GM21526 (cell line): Measurements from ENCODE around the gene TTC28.

Source experiments
- ATAC-seq: cut with Tn5 transposase; IDR thresholded peaks from one replicate; pipeline ENCODE4 v1.9.1; 2021; ENCODE audit warnings: moderate library complexity; ENCODE audit not compliant: unreplicated experiment, low FRiP score

Gene TTC28

DNA sequence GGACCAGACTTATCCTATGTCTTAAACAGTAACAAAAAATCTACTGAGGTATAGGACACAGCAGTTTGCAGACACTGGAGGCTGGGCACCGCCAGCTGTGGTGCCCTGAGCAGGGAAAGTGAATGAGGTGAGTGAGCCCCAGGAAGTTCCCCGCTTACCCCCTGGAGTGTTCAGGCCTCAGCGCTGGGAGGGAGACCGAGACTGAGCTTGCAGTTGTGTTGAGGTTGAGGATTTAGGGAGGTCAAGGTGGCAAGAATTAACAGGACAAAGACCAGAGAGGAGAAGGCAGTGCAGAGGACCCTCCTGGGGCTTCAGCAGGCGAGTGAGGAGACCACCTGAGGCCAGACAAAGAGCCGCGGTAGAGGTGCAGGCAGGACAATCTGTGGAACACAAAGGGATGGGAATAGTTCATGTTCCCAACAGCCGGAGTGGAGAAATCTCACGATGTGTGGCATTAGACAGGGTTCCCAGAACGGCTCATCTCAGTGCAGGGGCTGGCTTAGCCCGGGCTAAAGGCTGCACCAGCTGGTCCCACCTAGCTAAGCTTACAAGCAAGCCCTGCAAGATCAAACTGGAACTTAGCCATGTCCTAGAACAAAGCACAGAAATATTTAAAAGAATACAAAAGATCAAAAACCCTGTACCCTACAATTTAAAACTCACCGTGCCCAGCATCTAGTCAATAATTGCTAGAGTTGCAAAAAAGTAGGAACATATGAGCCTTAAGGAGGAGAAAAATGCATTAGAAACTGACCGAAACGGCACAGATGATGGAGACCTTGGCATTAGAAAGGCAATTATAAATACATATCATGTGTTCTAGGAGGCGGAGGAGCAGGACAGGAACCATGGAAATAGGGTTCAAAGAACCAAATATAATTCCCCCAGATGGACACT lies 713.2 kb downstream of the TTC28 start:
- ATAC-seq, result no peak

GRCh38 chr22:27962268-27963044 lies 717.2 kb downstream of the TTC28 start:
- ATAC-seq, result no peak

DNA sequence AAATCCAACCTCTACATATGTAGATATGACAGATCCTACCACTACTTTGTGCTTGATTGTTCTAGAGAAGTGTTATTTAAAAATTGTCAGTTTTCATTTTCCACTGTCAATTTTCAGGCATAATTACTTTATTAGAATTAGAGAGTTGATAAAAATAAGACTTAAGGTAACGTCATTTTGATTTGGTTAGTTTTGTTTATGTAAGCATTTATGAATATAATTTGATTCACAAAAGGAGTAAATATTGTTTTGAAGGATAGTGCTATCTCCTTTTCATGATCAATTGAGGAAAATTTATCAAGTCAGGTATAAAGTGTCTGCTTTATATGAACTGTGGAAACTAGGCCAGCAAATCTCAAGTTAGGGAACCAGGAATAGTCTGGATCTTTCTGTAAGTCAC lies 718.0 kb downstream of the TTC28 start:
- no peak for ATAC-seq

DNA sequence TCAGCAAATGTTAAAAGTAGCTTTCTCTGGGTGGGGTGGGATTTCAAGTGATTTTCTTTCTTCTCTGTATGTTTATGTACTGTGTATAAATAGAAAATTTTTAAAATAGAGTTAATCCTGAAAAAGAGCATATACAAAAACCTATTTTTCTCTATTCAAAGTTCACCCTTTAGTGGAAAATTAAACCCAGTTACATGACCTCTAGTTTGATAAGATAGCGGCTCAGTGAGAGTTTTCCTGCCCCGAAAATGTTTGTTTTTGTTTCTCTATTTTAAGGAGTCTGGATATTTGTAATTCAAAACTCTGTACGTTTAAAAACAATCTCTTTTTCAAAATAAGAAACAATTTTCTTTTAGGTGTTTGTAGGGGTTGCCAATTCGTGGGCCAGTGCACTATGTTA lies 718.5 kb downstream of the TTC28 start:
- ATAC-seq, result no peak

- no peak for ATAC-seq
These were observed 720.1 kb downstream of the TTC28 start for GRCh38 chr22:27959335-27960090.

- ATAC-seq, result no peak
These were observed 726.9 kb downstream of the TTC28 start for GRCh38 chr22:27952779-27953178.

DNA sequence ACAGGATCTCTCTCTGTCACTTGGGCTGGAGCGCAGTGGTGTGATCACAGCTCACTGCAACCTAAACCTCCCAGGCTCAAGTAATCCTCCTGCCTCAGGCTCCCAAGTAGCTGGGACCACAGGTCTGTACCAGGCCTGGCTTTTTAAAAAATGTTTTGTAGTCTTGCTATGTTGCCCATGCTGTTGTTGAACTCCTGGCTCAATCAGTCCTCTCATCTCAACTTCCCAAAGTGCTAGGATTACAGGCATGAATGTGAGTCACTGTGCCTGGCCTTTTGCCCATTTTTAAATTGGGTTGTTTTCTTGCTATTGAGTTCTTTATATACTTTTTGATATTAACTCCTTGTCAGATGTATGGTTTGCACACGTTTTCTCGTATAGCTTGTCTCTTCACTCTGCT lies 727.5 kb downstream of the TTC28 start:
- ATAC-seq, result no peak

DNA sequence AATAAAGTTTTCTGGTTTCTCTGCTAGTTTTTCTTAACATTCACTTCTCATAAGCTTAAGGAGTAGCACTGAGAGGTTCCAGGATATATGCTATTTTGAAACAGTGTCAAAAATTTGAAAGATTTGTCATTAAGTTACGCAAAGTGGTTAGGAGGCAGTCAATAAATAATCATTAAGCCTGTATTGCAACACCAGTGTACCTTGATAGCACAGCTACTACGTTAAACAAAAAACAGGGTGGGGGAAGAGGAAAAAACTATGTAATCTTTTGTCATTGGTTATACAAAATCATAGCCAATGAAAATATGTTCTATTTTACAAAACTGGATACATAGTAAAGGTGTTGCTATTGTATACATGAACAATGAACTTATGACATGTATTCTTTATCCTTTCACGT lies 730.2 kb downstream of the TTC28 start:
- ATAC-seq, result no peak

GRCh38 chr22:27948569-27948968 lies 731.1 kb downstream of the TTC28 start:
- ATAC-seq, result no peak

DNA sequence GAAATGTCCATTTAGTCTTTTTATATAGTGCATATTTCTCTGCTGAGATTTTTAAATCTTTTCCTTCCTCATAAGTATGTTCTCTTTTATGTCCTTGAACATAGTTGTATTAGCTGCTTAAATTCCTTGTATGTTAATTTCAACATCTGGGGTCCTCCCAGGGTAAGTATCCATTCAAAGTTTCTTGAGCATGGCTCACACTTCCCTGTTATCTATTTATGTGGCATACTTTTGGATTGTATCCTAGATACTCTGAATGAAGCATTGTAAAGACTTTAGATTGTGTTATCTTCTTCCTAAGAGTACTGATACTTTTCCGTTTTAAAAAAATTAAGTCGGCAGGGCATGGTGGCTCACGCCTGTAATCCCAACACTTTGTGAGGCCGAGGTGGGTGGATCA lies 732.2 kb downstream of the TTC28 start:
- no peak for ATAC-seq

DNA sequence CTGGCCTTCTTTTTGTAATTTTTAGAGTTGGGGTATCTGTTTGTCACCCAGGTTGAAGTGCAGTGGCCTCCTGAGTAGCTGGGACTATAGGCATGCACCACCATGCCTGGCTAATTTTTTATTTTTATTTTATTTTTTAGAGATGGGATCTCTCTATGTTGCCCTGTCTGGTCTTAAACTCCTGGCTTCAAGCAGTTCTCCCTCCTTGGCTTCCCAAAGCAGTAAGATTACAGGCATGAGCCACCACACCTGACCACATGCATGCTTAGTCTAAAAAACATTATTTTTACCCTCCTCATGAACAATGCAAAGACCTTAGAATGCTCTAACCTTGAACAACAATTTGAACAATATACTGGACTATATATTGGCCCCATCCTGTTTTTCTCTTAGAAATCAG lies 738.5 kb downstream of the TTC28 start:
- no peak for ATAC-seq

DNA sequence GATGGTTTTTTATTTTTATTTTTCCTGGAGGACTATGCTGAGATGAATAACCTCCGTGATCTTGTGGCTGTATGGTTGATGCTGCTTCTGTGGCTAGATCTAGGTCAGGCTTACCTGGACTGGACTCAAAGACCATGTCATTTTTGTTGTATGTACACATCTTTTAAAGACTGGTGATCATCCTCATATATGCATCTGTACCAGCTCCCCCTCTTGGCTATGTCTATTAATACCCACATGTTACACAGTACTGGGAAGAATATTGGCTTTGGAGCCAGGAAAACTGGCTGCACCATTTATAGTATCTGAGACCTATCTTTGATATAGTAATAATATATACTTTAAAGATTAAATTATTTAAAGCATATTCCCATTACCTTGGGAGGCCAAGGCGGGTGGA lies 742.2 kb downstream of the TTC28 start:
- no peak for ATAC-seq

GRCh38 chr22:27935897-27936296 lies 743.7 kb downstream of the TTC28 start:
- ATAC-seq, result no peak

DNA sequence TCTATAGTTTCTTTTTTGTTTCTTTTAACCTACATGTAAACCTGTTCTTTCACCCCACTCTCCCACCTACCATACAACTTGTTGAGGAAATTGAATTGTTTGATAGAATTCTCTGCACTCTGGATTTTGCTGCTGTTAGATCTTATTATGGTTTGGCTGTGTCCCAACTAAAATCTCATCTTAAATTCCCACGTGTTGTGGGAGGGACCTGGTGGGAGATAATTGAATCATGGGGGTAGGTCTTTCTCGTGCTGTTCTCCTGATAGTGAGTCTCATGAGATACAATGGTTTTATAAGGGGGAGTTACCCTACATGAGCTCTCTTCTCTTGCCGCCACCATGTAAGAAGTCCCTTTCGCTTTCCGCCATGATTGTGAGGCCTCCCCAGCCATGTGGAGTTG lies 745.6 kb downstream of the TTC28 start:
- ATAC-seq, result no peak

DNA sequence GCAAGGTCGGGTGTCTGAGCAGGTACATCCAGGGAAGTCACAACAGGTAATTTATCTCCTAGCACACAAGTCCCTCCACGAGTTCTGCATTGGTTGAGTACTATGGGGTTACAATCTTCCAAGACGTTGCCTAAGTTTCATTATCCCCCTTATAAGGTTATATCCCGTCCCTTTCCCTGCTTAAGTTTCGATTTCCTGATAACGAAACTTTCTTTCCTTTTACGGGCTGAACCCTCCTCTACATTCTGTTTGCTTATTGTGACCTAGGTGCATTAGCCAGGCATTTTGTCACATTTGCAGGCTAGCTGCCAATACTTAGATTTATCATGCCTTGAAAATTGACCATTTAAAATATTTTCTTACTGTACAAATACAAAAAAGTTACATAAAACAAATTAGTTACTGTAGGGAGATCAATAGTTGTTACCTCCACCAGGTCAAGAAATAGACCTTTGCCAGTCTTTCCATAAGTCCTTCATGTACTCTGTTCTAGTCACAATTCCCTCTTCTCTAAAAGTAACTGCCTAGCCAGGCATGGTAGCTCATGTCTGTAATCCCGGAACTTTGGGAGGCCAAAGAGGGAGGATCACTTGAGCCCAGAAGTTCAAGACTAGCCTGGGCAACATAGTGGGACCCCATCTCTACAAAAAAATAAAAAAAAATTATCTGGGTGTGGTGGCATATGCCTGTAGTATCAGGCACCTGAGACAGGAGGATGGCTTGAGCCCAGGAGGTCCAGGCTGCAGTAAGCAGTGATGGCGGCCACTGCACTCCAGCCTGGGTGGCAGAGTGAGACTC lies 746.3 kb downstream of the TTC28 start:
- no peak for ATAC-seq

DNA sequence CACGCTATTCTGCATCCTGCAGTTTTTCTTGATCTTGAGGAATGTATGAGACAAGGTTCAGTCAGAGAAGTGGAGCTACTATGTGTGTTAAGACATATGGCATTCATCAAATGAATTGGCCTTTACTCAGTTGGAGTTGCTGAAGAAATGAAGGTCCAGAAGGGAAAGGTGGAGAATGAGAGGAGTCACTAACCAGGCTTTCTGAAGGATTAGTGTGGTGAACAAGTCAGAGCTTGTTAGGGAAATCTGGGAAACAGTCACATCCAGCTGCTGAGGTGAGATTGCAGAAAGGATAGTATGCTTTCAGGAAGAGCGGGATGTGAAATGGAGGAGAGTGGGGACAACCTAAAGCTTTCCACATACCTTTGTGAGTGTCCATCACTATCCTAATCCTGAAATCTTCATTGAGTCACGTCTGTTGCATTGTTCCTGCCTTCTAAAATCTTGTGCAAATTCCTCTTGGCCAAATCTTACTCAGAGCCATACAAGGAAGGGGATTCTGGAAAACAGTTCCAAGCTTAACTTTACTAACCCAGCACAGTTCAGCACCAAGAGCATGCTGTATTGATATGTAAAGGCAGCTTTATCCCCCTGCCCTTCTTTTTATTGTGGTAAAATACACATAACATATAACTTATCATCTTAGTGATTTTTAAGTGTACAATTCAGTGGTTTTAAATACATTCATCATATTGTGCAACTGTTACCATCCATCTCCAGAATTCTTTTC lies 749.1 kb downstream of the TTC28 start:
- ATAC-seq, result no peak
